HPDE6-E6E7 (cell line): ENCODE measurements around the gene HS3ST3B1.

Experiments used
- DNase-seq: peaks from one replicate; pipeline ENCODE4 v3.0.0; 2011; ENCODE audit warnings: missing footprints; ENCODE audit errors: extremely low spot score

HS3ST3B1 gene

DNA sequence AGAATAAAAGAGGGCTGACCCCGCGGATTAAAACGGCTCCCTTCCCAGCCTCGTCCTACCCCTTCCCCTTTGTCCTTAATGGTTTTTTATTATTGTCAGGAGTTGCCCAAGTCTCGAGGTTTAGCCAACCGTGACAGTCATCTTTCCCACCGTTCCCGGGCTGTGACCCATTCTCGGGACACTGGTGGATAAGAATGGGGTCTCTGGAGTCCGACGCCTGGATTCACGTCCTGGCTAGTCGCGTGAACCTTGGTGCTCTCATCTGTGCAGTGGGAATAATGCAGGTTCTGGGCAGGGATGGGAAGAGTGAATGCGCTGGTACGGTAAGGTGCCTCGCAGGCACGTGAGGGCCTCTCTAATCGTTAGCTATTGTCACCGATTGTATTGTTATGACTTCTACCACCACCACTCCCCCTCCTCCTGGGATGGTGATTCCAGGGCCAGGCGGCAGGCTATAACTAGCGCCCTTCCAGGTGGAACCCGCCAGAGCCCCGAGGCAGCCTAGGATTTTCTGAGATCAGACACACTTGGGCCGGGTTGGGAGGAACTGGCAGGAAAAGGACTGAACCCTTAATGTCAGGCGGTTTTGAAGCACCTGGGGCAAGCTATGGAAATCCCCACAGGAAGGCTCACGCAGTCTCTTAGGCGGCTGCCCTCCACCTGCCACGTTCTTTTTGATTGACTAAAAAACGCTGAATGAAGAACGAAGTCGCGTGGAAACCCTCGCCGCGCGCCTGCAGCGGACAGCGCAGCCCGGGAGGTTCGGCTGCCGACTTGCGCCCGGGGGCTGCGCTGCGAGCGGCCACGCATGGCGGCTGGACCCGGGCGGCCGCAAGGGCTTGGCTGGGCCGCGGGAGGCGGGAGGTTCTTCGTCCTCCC, 2.7 kb downstream of the HS3ST3B1 start:
- DNase-seq = no peak

DNA sequence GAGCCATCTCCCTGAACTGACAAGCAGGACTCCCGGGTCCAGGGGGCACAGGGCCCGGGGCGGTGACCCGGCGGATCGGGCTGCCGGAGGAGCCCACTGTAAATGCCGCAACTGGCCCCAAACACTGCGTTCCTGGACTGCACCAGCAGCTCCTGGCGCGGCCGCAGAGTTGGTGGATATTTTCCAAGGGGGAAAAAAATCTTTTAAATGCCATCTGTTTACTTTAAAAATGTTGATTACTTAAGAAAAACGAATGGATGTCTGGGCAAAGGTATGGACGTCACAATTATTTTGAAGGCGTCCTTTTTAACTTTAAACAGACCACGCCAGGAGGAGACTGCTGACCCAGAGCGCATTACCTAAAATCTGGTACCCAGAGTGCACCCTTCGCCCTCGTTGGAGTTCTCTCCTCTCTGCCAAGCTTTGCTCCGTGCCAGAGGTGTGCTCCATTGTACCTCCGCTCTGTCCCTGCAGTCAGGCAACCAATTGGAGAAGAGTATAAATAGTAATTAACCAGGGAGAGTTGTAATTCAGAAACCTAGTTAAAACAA, 3.4 kb downstream of the HS3ST3B1 start:
- DNase-seq = no peak

DNA sequence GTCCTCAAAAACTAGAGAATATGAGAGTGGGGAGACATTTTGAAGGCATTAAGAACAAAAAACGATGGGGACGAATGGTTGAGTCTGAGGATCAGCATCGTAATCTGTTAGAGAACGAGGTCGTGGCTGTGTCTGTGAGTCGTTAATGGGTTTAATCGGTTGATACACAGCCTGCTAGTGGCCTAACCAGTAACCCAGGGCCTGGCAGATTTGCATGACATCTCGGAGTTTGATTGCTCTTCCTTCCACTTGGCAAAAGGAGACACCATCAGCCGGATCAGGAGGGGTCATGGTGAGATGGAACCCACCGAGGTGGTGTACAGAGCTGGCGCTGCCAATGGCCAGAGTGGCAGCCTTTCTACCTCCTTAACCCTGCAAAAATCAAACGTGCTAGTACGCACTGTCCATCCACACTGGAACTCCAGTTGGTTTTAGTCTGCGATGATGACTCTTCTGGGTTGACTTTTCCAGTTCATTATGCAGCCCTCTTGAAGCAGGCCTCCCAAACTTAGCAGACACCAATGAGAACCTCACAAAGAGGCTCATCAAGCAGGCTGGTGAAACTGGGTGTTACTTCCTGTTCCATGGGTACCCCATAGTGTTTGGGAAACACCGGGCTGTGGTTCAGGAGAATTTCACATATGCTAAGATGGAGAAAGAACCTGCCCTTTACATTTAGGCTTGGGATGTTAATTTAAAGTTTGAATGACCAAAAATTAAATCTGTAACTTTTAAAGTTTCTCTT, 4.1 kb downstream of the HS3ST3B1 start:
- DNase-seq = no peak

DNA sequence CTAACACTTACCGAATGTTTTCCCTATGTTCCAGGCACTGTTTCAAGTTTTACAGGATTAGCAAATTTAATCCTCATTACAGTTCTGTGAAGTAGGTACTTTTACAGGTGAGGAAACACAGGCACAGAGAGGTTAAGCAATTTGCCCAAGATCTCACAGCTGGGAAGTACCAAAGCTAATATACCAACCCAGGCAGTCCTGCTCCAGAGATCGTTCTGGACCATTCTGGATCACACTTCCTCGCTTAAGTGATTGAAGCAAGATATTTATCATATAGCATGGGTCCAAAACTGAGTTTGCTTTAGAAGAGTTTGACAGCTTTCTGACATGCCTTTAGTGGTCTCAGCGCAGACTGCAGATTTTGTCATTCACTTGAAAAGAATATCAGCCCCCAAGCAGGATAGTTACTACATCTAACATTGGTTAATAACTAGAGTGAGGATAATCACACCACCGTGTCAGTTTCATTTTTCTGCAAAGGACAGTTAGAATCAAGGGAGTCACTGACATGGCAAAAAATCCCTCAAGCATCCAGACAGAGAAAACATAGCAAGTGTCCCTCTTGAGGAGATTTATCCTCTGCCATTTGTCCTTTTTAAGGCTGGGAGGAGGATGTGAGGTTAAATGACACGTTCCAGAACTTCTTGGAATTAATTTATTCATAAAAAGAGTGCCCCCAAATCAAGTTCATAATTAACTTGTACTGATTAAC, 5.1 kb downstream of the HS3ST3B1 start:
- DNase-seq = no peak

DNA sequence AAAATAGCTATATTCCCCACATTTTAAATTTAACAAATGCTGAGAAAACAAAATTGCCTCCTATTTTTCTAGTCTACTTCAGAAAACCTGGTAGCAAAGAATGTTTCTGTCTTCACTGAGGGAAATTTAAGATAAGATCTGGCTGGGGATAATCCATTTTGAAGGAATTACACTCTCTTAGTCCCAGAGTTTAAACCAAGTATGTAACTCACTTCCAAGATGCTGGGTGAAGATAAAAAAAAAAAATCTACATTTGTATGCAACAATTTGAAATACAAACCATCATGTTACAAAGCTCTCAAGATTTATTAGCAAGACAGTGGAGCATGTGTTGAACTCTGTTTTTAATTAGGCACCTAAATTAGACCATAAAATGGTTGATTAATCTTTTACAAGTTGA, 5.7 kb downstream of the HS3ST3B1 start:
- DNase-seq = no peak

DNA sequence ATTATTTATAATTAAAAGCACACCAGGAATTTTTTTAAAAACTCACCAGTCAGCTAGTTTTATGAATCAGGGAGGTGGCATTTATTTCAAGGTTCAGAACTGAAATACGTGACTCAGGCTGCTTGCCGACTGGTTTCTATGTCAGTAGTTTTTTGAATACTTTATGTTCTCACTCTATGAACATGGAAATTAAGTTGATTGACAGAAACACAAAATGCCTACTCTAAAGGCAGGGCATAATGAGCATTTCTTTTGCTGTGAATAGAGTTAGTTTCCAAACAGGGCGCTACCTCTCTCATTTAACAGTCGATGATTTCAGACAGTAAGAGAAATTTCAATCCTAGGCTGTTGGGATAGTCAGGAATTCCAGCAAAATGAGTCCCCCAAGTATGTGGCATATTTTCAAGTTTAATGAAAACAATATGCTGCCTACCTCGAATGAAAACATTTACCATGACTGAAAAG, 6.7 kb downstream of the HS3ST3B1 start:
- no peak for DNase-seq

DNA sequence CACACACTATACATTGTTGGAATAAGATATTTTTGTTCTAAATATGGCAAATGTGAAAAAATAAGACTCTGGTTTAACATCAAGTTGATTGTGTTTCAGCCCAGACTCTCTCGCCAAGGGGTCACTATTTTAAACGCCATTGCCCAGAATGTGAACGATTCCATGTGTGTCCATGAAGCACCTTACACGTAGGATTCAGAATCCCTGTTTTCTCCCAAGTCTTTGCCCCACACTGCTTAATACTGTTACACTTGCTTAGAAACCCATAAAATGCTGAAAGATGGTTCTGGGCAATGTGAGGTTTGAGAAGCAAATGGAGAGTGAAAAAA, 7.7 kb downstream of the HS3ST3B1 start:
- DNase-seq = no peak

DNA sequence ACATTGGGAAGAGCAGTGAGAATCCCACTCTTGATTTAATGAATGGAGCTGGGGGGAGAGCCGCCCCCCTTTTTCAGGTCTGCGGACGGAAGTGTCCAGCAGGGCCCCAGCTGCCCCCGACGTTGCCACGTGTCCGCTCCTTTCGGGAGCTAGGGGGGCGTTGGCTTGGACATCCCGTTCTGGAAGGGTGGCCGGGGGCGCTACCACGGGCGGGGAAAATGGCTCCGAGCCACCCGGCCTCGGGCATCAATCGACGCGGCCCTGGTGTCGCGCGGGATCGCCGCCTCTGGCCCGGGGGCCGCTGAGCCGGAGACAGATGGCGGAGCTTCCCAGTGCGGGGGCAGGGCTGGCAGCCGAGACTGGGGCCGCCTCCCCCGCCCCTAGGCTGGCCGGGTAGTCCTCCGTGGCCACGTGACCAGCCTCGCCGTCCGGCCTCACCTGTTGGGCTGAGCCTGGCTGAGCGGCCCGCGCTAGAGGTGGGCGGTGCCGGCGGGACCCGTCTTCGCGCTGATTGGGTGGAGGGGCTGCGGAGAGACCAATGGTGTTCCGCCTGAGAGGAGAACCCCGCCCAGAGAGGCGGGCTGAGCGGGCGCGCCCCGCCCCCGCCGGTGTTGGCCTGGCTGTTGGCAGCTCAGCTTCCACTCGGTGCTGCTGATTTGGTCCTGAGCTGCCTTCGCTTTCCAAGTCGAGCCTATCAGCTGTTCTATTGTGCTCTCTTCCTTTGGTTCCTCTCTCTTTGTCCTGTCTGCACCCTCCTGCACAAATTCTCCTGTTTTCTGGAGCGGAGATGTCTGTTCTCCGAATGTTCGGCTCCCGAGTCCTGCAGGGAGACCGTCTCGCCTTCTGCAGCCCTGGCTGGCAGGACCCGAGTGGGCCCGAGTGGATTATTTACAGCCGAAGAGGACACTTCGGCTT, 8.3 kb downstream of the HS3ST3B1 start:
- DNase-seq = peak; percentile 88

DNA sequence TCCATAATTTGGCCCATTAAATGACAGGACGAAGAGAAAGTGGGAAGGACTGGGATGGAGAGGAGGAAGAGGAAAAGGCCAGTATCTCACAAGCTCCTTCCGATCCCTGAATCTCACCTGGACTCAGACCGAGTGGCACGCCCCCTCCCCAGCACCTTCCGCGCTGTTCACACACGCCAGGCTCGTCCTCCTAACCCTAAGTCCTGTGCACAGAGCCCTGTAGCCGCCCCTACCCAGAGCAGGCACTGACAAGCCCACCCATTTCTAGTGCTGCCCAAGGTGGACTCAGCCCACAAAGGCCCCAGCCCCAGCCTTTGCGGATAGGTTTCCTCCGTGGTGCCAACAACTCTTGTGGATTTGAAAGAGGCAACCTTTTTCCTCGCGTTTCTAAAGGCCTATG, 9.2 kb downstream of the HS3ST3B1 start:
- no peak for DNase-seq

DNA sequence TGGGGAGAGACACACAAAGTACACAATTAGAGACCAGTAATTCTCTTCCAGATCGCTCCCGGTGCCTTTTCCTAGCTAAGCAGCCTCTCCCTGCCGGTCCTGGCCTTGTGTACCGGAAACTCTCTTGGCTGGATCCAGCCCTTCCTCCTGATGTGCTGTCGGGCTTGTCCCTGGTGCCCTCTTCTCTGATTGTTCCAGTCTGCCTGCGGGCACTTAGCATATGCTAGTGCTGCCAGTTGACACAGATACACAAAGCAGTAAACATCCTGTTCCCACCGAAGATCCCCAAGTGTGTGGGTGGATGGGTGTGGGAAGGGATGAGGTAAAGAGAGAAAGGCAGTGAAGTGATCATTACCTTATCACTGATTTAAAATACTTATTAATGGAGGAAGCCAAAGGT, 9.7 kb downstream of the HS3ST3B1 start:
- no peak for DNase-seq

DNA sequence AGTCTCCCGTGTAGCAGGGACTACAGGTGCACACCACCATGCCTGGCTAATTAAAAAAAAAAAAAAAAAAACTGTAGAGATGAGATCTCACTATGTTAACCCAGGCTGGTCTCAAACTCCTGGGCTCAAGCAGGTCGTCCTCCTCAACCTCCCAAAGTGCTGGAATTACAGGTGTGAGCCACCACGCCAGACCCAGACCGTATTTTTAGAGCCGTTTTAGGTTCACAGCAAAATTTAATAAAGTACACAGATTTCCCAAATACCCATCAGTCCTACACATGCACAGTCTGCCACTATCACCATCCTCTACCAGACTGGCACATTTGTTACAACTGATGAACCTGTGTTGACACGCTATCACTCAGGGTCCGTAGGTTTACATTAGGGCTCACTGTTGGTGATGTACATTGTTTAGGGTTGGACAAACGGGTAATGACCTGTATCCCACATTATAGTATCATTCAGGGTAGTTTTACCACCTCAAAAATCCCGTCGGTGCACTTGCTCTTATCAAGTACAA, 10.4 kb downstream of the HS3ST3B1 start:
- no peak for DNase-seq

DNA sequence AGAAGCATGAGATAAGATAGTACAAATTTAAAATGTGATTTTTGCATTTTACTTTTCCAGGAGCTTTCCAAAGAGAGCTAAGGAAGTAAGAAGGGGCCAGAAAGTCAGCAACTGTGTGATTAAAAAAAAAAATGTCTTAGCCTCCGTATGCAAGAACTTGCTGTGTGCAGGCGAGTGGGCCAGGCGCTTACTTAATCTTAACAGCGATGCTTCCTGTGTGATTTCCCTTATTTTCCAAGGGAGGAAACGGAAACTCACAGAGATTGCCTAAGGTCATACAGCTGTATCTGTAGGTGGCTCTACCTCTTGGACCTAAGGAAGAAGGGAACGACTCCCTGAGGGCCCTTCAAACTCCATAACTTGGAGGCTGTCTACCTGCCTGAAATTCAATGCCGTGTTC, 11.1 kb downstream of the HS3ST3B1 start:
- no peak for DNase-seq

DNA sequence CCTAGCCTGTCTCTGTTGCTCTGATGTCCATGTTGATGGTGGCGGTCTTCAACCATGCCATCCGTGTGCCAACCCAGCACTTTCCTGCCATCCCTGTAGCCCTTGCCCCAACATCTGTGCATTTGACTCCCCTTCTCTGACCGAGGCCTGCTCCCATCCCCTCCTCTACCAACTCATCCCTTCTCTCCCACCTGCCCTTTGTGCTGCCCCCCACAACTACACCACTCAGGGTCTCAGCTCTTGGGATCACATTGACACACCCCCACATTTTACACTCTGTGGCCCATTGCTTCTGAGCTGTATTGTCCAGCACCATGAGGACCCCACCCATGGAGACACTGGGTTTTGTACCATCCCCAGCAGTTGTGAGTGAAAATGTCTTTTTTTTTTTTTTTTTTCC, 11.6 kb downstream of the HS3ST3B1 start:
- DNase-seq = no peak

DNA sequence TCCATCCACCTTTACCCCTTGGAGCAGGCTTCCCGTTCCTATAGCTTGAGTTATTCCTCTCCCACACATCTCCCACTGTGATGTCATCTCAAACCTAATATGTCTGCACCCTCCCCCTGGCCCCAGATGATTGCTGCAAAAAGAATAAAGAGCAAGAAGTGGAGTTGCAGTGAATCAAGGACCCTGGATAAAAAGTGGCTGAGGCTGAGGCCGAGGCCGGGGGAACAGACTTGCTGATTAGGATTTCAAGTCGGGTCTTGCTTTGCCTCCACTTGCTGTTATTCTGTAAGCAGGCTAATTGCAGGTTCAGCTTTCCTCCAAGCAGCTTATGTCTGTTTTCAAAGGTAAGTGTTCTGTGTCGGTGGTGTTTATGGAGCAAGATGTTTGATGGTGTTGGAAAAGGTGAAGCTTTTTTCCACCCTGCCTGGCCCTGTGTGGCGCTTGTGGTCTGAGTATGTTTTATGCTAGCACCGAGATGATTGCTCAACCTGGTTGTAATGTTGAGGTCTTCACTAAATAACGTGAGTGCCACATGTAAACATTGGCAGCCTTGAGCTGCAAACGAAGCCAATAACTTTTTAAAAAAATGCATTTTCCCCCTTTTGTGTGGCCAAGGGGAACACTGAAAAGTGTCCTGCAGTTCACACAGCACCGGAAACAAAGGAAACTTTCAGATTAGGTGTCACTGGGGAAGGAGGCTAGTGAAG, 15.4 kb downstream of the HS3ST3B1 start:
- no peak for DNase-seq

DNA sequence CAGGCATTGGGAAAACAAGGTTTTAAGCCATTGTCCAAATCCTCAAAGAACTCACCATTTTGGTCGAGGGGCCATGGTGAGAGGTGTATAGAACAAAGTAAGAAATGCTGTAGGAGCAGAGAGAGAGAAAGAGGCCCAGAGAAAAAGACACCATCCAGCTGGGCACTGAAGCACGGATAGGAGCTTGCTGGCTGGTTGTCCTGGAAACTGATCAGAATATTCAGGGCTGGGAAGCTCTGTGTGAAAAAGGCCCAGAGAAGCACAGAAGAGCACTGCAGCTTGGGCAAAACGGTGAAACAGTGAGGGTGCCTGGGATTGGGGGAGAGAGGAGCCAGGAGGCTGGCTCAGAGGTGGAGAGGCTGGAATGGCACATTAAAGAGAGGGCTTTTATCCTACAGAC, 16.5 kb downstream of the HS3ST3B1 start:
- no peak for DNase-seq

DNA sequence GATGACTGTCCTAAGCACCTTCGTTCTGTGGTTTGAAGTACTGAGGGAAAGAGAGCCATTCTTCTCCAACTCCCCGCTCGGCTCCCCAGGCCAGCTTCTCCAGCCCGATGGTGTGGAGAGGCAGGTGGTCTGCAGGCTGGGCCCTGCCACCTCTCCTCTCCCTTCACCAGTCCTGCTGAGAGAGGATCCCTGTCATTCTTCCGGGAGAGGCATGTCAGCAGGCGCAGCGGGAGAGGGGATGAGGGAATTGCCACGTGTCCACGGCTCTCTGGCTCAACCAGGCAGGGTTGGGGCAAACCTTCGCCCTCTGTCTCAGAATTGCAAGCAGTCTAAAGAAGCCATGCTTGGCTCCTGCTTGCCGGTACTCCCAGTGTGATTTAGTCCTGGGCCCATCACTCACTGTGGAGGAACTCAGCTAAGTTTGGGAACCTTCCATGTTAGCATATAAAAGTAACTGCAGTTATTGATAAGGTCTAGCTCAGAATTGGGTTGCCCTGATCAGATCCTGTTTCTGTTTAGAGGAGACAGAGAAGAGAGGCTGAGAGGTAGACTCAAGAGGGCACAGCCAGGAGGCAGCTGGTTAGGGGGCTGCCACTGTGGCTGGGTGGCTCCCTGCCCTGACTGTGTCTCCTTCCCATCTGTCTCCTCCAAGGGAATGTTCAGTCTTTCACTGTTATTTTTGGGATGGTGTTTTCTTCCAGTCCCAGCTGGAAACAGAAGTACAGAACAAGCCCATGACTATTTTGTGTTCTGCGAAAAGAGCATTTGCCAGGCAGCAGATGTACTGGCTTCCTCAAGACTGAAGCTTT, 17.4 kb downstream of the HS3ST3B1 start:
- DNase-seq = no peak

DNA sequence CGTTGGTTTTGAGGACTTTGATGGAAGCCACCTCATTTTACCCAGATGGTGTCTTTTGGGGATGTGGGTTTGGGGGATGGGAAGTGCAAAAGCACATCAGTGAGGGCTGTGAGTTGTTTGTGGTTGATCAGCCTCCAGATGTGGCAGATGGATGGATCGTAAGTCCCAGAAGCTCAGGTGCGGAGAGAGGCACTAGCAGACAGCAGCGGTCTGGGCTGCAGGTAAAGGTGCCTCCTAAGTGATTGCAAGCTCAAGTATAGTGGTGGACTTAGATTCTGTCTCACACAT, 18.0 kb downstream of the HS3ST3B1 start:
- DNase-seq = no peak

DNA sequence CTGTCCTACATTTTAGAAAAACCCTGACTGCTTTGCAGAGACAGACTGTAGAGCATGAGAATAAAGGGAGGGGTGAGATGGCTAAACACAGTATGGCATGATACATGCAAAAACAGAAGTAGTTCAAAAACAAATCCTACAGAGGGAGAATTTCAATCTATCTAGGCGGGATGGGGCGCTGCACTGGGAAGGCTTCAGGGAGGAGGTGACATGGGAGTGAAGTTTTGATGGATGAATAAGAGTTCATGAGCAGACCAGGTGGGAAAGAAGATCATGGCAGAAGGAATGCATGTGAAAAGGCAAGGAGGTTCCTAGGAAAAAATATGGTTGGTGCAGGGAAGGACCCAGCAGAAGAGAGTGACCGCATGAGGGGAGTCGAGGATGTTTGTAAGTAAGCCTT, 19.2 kb downstream of the HS3ST3B1 start:
- no peak for DNase-seq

DNA sequence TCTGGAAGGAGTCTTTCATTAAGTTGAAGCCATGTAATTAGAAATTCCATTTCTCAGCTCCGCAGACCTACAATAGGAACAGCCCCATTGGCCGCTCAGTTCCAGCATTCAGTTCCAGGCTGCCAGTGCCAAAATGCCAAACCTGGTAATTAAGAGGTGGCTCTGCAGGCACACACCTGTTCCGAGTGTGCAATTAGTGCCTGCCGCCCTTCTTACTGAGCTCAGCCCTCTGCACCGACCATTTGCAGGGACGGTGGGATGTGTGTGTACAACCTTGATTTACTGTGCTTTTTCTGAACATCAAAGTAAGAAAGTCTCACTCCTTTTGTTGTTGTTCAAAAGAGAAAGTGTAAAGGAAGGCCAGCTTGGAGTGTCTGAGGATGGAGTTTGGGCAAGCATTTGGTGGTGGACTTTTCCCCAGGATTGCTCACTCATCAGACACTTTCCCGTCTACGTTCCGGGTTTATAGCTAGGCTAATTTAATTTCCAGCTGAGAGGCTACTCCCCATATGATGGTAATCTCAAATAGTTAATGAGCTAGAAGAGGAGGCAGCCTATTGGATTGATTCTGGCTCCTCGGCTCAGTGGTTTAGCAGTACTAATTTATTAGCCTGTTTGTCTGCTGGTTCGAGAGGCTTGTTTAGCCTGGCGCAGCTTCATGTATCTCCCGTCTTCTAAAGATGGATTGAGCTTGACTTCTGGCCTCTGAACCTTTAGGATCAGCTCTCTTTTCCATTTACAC, 20.0 kb downstream of the HS3ST3B1 start:
- no peak for DNase-seq
